ENCODE results near the gene KRTAP29-1.

GRCh38 chr17:41339571-41340172, 37.0 kb upstream of the KRTAP29-1 start:
- TF ChIP-seq, protein P1, sequence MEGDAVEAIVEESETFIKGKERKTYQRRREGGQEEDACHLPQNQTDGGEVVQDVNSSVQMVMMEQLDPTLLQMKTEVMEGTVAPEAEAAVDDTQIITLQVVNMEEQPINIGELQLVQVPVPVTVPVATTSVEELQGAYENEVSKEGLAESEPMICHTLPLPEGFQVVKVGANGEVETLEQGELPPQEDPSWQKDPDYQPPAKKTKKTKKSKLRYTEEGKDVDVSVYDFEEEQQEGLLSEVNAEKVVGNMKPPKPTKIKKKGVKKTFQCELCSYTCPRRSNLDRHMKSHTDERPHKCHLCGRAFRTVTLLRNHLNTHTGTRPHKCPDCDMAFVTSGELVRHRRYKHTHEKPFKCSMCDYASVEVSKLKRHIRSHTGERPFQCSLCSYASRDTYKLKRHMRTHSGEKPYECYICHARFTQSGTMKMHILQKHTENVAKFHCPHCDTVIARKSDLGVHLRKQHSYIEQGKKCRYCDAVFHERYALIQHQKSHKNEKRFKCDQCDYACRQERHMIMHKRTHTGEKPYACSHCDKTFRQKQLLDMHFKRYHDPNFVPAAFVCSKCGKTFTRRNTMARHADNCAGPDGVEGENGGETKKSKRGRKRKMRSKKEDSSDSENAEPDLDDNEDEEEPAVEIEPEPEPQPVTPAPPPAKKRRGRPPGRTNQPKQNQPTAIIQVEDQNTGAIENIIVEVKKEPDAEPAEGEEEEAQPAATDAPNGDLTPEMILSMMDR (conservative IDR thresholded peaks at IDR 0.05): no peak
- no peak for TF ChIP-seq ZFX (IDR thresholded peaks at IDR 0.05)
